ENCODE data around the gene FBXW8.
"Not testable (repeated sequence)": the region's sequence is repeated elsewhere in the genome, so short reads cannot be mapped to it uniquely, and the experiment has no call there.

Gene FBXW8

GRCh38 chr12:117042171-117042842 is 131.6 kb downstream of the FBXW8 start:
- no peak for DNase-seq

DNA sequence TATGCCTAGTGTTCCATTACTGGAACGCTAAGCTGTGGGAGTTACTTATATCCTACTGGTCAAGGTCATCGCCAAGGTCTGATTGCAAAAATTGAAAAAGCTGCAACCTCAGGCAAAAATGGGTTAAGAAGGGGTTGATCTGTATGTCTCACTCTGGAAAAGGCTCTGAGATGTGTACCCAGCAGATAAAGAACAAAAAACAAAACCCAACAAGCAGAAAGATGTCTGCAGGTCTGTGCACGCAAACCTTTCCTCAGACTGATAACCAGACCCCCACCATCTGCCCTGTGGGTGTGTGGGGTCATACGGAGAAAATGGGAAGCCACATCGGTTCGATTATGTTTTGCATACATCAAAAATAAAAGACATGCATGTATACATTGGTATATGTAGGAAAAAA is 132.1 kb downstream of the FBXW8 start:
- DNase-seq, result no peak

GRCh38 chr12:117044311-117044710 is 133.6 kb downstream of the FBXW8 start:
- no peak for DNase-seq

DNA sequence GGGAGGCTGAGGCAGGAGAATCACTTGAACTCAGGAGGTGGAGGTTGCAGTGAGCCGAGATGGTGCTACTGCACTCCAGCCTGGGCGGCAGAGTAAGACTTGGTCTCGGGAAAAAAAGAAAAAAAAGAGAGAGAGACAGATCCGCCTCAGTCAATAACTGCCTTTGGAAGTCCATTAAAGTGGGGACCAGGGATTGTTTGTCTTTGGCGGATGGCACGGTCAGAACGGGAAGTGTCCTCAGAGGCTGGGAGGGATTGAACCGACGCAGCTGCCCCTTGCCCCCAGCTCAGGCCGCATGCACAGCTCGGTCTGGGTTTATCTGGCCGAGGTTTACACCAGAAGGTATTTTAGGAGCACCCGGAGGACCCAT is 134.0 kb downstream of the FBXW8 start:
- no peak for DNase-seq

DNA sequence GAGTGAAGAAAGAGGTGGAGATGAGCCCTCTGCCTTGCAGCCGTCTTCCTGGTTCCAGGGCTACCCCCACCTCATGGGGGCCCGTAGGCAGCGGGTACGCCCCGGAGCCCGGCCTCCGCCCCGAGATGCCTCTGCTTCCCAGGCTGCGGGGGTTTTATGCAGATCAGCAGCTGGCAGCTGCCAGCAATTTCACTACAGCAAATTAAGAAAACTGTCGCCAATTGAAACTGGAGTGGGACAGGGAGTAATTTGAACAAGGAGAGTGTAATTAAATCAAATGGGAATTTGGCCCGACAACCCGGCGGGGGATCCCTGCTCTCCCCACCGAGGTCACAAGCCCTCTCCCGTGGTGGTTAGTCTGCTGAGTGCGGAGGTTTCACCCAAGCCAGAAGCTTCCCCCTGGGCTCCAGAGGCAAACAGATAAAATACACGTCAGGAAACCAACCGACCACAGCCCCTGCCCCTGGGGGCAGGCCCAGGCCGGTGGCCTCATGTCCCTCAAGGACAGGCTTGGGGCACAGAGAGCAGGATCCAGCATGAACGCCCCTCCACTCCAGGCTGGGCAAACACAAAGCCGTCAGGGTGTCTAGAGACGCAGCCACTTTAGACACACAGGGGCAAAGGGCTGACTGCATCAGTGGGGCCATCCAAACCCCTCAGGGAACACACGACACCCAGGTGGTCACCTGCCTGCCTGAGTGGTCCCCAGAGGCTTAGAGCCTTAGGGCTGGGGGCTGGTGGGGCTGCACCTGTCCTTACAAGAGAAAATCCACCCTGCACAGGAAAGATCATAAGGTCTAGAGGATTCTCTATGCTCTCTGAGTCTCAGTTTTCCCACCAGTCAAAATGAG is 134.6 kb downstream of the FBXW8 start:
- no peak for DNase-seq

DNA sequence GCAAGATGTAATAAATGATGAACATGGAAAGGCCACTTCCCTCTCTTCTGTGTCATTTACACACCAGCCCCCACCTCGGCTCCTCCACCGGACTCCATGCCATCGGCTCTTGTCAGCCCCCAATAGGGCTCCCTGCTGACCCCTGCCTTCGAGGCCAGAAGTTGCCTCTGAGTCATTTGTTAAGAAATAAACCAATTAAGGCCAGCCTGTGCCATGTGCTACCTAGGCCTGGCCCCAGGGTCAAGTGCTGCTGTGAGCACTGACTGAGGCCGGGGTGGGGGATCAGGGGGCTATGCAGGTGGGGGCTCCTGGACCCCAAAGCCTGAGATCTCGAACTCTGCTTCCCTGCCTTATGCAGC is 135.2 kb downstream of the FBXW8 start:
- DNase-seq, result no peak

DNA sequence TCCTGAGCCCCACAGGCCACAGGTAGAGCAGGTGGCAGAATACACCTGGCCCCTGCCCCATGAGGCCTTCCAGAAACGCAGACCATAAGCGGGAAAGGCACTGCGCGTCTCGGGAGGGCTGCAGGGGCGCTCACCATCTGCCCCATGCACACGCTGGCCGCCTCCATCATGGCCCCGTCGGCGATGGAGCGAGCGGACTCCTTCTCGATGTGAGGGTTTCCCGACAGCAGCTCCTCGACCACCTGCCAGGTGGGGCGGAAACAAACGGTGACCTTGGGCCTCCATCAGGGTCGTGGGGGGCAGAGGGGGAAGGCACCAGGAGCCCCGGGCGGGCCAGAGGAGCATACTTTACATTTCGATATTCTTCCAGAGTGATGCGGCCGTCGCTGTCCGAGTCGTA is 135.7 kb downstream of the FBXW8 start:
- DNase-seq, result no peak

GRCh38 chr12:117046861-117047530 is 136.2 kb downstream of the FBXW8 start:
- DNase-seq, result no peak

DNA sequence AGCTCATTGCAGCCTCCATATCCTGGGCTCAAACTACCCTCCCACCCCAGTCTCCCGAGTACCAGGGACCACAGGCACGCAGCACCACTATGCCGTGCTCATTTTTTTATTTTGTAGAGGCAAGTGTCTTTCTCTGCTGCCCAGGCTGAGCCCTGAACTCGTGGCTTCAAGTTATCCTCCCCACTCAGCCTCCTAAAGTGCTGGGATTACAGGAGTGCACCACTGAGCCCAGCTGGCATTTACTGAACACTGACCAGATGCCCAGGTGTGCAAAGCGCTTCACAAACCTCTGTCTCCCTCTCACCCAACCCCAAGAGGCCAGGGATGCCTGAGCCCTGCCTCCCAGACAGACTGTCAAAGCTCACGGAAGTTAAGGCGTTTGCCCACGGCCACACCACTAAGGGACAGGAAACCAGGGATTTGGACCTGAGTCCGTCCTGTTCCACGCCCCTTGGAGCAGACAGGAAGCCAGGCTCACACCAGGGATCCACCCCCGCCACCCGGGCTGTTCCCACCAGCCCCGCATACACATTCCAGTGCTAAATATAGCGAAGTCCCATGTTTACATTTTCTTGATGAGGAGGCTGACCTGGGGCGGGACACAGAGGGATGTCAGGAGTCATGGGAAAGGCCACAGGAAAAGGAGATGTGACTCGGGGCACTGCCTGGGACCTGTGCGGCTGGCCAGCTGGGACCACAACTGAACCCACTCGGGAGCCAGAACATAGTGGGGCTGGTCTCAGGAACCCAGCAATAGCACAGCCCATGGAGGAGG is 137.2 kb downstream of the FBXW8 start:
- DNase-seq, result no peak

- no peak for DNase-seq
These were observed 137.8 kb downstream of the FBXW8 start for GRCh38 chr12:117048585-117048904.

DNA sequence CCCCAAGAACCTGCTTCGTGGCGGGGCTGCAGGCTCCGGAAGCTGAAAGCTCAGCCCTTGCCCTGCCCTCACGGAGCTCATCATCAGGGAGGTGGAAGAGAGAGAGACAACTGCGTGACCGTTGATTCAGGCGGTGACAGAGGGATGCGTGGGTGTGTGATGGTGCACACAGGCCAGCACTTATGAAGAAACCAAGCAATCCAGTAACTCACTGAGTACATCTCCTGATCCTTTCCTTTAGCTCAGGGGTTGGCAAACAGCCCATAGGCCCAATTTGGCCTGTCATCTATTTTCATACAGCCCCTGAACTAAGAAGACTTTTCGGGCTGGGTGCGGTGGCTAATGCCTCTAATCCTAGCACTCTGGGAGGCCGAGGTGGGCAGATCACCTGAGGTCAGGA is 138.5 kb downstream of the FBXW8 start:
- DNase-seq, result no peak

- DNase-seq, result no peak
These were observed 139.3 kb downstream of the FBXW8 start for GRCh38 chr12:117050060-117050459.

DNA sequence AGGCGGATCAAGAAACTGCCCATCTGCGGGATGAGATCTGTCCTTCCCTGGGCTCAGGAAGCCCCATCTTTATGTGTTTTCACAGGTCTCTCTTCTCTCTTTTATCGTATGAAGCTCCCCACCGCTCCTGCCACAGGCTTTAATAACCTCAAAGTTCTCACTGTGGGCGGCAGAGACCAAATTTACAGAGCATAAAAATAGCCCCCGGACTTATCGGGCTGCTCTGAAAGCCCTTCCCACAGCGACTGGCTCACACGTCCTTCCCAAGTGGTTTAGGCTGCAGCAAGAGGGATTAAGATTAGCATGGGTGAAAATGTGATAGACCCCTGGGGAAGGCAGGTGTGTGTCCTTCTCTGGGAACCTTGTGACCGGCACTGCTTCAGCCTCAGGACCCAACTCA is 140.6 kb downstream of the FBXW8 start:
- no peak for DNase-seq

- DNase-seq, result no peak
These were observed 141.8 kb downstream of the FBXW8 start for GRCh38 chr12:117052386-117053049.

GRCh38 chr12:117053050-117053400 is 142.3 kb downstream of the FBXW8 start:
- no peak for DNase-seq

GRCh38 chr12:117053597-117054201 is 142.9 kb downstream of the FBXW8 start:
- DNase-seq, result no peak

DNA sequence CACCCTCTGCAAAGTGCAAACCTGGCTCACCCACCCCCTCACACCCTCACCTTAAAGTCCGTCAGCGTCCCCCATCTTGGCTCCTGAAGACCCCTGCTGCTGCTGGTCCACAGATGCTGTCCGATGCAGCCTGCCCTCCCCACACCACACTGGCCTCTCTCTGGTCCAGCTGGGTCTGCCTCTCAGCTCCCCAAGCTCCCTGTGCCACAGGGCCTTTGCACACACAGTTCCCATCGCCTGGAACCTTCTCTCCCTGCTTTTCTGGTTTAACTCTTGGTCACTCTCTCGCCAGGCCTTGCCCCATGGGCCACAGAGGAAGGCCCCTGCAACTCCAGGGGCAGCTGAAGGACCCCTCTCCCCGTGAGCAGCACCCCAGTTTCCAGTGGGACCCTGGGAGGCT is 143.5 kb downstream of the FBXW8 start:
- DNase-seq, result no peak

- DNase-seq, result not testable (repeated sequence)
These were observed 146.9 kb downstream of the FBXW8 start for GRCh38 chr12:117057626-117058025.

DNA sequence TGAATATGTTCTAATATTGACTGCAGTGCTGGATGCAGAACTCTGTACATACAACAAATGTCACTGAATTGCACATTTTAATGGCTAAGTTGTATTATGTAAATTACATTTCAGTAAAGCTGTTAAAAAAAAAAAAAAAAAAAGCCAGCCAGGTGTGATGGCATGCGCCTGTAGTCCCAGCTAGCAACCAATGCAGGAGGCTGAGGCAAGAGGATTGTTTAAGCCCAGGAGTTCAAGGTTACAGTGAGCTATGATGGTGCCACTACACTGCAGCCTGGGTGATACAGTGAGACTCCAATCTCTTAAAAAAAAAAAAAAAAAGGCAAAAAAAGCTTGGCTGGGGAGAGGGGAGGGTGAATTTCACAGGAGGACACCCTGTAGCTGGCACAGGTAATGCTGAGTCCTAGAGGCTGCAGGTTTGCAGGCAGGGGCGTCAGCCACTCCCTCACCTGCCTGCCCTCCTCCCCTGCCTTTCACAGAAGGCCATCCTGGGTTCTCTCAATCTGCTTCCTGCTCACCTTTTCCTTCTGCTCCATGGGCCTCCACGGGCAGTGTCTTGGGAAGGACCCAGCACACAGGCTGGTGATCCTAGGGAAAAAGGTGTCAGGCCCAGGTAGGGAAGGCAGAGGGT is 147.8 kb downstream of the FBXW8 start:
- DNase-seq, result no peak

DNA sequence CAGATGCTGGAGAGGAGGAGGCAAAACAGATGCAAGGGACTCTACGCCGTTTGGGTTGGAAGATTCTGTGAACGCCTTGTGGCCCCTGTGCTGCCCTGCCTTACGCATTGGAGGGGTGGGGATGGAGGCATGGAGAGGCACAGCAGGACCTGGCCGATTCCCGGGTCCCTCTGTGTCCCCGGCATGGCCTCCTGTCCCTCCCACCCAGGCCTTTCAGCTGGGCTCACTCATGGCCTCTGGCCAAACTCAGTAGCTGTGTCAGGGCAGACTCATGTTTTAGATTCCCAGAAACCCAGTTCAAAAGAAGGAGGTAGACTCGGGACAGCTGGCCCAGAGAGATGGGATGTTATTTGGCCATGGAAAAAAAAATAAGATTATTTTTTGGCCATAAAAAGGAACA is 148.4 kb downstream of the FBXW8 start:
- no peak for DNase-seq

DNA sequence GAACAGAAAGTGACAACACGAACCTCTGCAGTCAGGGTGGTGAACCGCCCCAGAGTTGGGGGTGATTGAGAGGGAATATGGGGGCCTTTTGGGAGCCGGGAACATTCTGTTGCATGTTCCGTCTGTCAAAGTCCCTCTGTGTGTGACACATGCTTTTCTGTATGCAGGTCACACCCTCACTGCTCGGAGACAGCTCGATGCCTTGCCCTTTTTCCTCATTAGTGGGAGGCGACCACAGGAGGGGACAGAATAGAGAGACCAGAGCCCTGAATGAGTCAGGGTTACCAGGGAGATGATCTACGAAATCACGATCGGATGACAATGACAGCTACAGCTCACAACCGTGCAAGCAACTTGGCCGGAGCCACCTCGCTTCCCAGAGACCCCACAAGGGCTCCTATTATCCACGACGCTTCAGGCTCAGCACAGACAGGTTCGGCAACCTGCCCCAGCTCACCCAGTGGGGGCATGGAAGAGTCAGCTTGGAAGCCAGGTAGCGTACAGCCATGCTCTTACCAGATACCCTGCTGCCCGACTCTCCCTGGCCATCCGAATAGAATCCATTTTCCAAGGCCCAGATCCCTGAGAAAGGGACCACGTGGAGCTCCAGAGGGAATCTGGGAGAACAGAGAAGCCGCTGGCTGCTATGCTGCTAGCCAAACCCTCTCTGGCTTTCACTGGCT is 149.6 kb downstream of the FBXW8 start:
- no peak for DNase-seq

- DNase-seq, result no peak
These were observed 150.2 kb downstream of the FBXW8 start for GRCh38 chr12:117060929-117061305.
